NOMO-1 treated with DMSO at 0.1 percent for 48 hours (cell line): ENCODE measurements around the gene GON4L.
"Not testable (repeated sequence)": the region's sequence is repeated elsewhere in the genome, so short reads cannot be mapped to it uniquely, and the experiment has no call there.

ENCODE experiments used
- DNase-seq: peaks from one replicate; lab custom pipeline; 2025; ENCODE audit not compliant: unreplicated experiment; lab: John Stamatoyannopoulos, UW

The GON4L gene

DNA sequence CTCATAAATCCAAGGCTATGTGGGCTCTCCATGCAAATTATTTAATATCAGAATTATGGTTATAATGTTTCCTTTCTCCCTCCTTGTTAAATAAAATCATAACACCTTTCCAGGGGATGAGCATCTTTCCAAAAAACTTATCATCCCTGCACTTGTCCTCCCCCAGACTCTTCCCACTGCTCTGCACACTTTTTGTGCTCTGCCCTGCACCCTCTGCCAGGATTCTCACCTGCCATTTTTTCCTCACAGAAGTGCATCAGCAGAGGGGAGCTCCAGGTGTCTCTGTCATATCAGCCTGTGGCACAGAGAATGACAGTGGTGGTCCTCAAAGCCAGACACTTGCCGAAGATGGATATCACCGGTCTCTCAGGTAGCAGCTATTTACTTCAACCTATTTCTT is 23.2 kb upstream of the GON4L start:
- DNase-seq: no peak

DNA sequence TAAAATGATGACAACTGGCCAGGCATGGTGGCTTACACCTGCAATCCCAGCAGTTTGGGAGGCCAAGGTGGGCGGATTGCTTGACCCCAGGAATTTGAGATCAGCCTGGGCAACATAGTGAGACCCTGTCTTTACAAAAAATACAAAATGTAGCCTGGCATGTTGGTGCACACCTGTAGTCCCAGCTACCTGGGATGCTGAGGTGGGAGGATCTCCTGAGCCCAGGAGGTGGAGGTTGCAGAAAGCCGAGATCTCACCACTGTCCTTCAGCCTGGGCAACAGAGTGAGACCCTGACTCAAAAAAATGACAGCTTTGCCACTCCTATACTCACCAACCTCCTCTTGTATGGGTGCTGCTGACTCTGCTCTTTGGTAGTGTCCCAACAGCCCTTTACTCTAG is 20.9 kb upstream of the GON4L start:
- no peak for DNase-seq

DNA sequence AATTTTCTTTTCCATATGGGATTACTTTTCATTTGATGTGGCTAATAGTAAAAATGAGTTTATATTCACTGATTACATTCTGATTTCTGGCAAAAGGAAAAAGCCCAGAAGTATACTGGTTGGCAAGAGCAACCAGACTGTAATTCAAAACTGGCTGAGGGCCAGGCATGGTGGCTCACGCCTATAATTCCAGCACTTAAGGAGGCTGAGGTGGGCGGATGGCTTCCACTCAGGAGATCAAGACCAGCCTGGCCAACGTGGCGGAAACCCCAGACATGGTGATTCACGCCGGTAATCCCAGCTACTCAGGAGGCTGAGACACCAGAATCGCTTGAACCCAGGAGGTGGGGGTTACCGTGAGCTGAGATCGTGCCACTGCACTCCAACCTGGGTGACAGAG is 16.8 kb upstream of the GON4L start:
- DNase-seq: no peak

DNA sequence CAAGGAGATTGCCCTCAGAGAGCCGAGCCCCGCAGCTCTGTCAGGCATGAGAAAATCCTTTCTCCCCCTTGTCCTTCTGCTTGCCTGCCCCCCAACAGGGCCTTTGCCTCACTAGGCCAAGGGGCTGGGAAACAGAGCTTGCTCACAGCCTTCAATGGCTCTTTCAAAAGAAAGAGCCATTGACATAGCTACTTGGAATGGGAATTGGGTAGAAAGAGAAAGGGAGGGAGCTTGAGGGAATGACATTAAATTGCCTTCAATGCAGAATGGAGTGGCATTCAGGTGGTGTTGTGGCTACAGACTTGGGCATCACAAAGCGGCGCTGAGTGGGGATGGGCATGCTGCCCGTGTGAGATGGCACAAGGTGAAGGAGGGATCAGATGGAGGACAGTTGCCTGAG is 15.5 kb upstream of the GON4L start:
- DNase-seq: no peak

DNA sequence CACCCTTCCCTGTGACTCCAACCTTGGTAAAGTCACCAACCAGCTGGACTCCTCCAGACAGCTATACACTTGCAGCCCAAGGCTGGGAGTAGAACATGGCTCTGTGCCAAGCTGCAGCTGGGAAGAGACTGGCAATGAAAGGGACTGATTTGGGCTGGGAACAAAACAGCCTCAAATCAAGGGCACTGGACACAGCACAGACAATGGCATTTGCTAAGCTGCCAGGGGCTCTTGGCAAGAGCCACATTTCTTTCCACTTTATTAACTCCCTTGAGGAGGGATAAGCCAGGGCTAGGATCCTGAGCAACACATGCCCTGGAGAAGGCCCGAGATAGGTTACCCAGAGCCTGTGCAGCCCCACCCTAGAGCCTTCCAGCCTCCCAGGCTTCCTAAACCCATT is 14.4 kb upstream of the GON4L start:
- DNase-seq: no peak

DNA sequence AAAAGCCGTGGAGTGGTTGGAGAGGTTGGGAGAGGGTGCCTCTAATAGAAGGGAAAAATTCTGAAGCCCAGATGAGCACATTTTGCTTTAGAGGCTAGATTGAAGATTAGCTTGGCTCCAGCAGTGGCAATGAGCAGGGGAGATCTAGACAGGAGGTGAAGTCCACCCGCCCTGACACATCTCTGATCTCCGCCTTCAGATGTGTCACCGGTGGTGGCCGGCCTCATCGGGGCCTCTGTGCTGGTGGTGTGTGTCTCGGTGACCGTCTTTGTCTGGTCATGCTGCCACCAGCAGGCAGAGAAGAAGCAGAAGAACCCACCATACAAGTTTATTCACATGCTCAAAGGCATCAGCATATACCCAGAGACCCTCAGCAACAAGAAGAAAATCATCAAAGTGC is 10.8 kb upstream of the GON4L start:
- DNase-seq: no peak

DNA sequence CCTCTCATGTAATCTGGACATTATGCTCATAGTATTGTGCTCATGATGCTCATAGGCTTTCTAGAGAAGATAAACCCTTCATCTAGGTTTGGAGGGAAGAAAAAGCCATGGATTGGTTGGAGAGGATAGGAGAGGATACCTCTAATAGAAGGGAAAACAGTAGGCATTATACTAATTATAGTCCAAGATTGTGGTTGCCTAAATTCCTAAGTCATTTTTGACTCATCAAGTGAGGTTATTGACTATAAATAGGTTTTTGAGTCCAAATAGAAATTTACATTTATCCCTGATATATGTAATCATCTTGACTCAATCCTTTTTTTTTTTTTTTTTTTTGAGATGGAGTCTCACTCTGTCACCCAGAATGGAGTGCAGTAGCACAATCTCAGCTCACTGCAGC is 7.4 kb upstream of the GON4L start:
- no peak for DNase-seq

DNA sequence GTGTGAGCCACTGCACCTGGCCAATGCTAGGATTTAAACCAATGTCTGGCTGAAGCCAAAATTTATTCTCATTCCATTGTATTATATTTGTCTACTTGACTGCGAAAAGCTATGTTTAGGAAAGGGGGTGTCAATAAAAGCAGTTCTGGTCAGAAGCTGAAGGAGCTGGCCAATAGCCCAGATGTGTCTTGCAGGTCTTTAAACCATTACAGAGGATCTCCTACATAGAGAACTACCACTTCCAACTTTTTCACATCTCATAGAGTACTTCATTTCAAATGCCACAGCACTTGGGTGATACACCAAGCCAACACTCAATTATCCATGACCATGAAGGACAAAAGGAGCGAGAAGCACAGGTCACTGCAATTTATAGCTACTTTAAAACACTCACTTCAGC is 4.9 kb upstream of the GON4L start:
- no peak for DNase-seq

DNA sequence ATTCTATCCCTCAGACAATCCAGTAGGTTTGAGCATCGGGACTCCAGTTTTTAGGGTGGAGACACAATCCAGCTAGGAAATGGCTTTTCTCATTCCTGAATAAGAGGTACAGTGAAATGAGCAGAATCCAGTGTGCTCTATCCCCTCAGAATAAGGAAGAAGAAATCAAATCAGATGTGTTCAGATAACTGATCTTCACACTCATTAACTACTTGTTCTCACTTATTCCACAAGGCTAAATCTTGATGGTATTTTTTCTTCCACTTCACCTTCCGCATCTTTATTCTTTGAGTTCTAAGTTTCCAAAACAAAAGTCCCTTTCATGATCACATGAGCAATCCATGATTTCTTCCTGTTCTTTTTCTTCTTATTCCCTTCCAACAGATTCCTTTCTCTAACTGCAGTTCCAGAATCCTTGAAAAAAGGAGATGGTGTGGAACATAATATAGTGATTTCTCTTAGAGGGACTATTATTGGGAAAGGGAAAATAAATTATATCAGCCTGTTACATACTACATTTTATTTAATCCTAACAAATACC is 4.0 kb upstream of the GON4L start:
- no peak for DNase-seq

DNA sequence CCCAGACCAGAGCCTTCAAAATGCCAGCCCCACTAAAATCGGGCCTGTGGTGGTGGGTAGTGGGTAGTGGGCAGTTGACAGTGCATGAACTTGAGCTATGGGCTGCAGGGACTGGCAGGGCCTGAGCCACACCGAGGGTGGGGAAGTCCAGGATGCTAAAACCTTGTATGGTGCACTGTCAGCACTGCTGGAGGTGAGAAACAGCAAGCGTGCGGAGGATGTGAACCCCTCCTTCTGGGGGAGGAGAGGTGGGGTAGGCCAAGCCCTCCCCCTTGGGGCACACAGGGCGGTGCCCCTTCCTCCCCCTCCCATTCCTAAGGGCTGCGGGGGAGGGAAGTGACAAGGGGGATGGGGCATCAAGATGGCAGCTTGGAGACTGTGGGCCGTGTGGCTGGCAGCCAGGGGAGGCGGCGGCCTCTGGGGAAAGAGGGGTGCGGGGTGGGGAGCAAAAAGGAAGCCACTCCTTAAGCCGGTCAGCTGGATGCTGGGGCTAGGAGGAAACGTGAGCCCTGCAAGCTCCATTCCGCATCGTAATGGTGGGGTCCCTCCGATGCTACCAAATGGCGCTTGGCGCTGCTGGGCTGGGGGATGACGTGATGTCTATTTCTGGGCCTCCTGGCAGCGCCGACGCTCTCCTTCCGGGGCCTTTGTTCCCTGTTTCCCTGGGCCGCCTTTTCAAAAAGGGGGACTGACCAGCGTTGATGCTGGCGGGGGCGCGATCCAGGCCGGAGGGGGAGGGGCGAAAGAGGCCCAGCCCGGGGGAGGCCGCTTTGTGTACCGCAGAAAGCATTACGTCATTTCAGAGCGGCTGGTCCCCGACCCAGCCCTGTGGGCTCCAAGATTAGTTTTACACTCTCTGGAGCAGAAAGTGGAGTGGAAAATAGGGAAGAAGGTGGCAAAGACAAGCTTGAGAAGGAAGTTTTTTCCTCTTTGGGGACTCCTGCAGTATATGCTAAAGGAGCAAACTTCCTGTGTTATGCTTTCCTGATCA is 3.2 kb upstream of the GON4L start:
- peak; percentile 23 for DNase-seq

DNA sequence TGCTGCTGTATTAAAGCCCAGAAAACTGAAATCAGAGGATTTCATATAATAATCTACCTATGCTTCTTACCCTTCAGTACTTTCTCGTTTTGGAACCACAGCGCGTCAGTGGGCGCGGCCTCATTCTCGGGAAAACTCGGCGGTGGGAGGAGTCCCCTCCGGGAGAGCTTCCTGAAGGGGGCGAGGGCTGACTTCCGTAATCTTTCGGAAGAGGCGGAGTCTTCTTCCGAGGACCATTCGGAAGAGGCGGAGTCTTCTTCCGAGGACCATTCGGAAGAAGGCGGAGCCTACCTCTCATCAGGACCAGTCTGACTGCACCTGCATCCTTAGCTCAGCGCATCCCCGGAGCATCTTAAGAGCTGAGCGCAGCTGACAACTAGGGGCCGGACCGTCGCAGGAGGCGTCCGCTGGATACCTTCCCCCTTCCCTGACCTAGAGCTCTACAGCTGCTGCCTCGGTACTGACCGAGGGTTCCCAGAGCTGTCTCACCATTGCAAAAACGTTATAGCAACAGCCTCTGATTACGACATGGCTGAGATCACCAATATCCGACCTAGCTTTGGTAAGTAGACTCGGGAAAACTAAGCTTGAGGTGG is 2.3 kb upstream of the GON4L start, which contains the start of gene SYT11:
Gene SYT11 (plus strand): TSS at position 334 of the 596 bp plus-strand sequence. CDS start 195 bp downstream, at position 529.
- peak; percentile 87 for DNase-seq

DNA sequence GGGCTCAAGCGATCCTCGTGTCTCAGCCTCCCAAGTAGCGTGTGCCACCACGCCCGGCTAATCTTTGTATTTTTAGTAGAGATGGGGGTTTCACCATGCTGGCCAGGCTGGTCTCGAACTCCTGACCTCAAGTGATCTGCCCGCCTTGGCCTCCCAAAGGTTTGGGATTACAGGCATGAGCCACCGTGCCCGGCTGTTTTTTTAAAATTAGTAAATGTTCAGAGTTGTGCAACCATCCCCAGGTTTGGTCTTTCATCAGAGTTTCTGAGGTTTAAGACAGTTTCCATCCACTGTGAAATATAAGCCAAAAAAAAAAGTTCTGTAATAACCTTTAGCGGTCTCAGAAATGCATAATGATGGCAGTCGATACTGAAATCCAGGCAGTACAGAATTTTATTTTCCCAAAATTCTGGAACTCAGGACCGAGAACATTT is 1.8 kb upstream of the GON4L start:
- DNase-seq: peak; percentile 90

DNA sequence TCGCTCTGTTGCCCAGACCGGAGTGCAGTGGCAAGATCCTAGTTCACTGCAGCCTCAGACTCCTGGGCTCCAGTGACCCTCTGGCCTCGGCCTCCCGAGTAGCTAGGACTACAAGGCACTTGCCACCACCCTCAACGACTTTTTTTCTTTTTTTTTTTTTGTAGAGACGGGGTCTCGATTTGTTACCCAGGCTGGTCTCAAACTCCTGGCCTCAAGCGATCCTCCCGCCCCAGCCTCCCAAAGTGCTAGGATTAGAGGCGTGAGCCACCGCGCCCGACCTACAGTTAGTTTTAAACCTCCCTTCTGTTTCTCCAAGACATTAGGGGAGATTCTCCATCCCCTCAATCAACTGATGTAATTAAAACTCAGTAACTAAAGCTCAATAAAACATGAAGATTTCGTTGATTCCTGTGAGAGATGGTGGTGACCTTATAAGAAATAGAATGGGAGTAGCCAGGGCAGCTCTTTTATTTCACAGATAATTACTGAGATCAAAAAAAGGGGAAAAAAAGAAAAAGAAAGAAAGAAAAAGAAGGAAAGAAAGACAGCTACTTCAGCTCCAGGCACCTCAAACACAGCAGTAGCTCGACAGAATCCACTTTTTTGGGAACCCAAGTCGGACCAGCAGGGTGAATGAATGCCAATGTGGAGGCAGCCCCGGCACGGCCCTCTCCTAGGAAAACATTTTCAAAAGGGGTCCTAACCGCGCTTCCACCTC is 598 bp downstream of the GON4L start:
- no peak for DNase-seq

DNA sequence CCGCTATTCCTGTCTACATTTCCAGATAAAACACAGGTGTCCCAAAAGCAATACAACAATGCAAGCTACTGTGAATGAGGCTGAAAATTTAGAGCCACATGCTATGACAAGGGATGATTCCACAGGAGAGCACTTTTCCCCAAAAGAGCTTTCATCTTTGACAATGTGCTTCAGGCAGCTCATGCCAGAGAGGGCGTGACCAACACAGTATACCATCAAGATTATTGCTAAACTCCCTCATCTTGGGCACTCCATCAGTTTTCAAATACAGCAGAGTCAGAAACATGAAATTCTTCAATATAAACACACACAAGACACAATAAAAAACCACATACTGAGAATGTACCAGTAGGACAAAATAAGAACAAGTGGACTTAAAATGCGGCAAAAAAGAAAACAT is 6.7 kb downstream of the GON4L start:
- no peak for DNase-seq

DNA sequence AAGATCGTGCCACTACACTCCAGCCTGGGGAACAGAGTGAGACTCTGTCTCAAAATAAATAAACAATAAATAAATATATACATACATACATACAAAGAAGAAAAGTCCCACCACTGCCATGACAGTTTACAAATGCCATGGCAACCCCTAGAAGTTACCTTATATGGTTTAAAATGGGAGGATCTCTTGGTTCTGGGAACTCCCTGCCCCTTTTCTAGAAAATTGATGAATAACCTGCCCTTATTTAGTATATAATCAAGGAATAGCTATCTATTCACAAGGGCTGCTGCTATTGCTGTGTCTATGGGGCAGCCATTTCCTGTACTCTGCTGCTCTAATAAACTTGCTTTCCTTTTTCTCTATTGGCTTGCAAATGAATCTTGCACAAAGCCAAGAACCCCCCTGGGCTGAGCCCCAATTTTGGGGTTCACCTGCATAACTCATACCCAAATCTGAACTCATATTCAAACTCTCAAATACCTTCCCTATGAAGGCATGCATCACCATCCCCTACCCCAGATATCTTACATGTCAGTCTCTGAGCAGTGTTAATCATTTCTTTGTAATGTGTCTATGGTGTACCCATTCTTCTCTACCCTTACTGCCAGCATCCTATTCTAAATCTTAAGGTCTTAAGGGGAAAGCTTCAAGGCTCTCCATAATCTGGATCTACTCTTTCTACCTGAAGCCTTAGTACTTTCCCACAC is 9.0 kb downstream of the GON4L start:
- no peak for DNase-seq

DNA sequence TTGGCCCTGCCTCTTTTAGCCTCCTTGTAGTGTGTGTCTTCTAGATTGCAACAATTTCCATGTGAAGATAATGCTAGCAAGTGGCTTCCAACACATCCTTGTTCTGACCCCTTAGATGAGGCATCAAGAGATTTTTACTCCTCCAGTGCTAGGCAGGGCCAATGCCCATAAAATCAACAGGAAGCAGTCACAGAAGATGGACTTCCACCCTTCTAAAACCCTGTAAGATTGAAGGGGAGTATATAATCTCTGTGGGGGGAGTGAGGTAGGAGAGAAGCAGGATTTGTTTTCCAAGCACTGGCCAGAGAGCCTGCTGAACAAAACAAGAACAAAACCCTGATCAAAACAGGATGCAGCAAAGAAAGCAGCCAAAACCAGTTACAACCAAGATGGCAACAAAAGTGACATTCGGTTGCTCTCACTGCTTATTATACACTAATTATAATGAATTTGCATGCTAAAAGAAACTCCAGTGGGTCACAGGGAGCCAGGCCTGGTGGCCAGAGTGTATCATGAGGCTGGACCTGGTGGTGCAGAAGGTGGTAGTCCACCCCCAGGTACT is 12.1 kb downstream of the GON4L start:
- no peak for DNase-seq

DNA sequence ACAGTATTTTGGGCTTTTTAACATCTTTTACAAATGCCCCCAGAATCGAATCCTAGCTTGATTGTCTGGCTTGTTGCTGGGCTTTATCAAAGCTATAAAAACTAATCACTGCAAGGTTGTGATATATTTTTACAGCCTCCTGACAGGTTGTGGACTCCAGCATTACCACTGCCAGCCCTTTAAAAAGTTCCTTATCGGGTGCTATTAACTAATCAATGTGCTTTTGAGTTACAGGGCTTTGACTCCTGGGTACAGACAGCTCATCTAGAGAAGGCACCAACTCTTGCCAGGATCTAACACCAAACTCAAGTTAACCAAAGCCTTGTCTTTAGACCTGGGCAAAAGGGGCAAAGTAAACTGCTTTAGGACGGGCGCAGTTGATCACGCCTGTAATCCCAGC is 16.6 kb downstream of the GON4L start:
- DNase-seq: no peak

DNA sequence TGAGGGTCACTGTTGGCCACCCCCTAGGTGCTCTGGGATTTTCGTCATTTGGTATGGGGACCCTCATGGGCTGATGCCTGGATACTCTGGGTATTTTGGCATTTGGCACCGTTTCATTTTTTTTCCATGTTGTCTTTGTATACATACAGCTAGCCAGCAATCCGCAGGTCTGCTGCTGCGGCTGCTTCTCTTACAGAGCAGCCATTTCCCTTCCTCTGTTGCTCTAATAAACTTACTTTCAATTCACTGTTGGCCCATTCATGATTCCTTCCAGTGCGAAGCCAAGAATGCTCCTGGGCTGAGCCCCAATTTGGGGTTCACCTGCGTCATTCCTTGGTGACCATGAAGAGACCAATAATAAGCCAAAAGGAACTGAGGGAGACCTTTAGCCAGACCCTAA is 21.5 kb downstream of the GON4L start:
- DNase-seq: no peak

DNA sequence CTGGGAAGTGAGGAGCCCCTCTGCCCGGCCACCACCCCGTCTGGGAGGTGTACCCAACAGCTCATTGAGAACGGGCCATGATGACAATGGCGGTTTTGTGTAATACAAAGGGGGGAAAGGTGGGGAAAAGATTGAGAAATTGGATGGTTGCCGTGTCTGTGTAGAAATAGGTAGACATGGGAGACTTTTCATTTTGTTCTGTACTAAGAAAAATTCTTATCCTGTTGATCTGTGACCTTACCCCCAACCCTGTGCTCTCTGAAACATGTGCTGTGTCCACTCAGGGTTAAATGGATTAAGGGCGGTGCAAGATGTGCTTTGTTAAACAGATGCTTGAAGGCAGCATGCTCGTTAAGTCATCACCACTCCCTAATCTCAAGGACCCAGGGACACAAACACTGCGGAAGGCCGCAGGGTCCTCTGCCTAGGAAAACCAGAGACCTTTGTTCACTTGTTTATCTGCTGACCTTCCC is 22.1 kb downstream of the GON4L start:
- DNase-seq: not testable (repeated sequence)

DNA sequence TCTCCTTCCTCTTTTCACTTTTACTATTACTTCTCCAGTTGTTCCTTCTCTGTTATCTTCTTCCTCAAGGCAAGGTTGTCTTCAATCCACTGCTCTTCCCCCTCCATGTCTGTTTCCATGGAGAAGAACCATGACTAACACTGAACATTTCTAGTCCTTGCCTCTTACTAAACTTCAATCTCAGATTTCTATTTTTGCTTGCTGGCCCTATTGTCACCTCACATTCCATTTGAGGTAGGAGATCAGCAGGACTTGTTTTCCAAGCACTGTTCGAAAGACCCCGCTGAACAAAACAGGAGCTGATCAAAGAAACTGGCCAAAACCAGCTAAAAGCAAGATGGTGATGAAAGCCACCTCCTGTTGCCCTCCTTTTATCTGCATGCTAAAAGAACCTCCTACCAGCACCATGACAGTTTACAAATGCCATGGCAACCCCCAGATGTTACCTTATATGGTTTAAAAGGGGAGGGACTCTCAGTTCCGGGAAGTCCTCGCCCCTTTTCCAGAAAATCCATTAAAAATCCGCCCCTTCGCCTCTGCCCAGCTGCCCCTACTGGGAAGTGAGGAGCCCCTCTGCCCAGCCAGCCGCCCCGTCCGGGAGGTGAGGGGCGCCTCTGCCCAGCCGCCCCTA is 22.6 kb downstream of the GON4L start:
- DNase-seq: no peak
